Trophoblast cell (in vitro differentiated cells and primary cell): ENCODE measurements around the gene NUTM1.
A peak's percentile ranks its signal among the peaks of the same experiment; 100 is the strongest.

Experiments
- DNase-seq, 2 donors: peaks; one replicate each; pipeline ENCODE4 v3.0.0-alpha.2; 2016
- H2AFZ ChIP-seq: 2 replicates; pipeline ENCODE4 v1.6.1; 2013; ENCODE audit warnings: low read length, moderate library complexity, mild to moderate bottlenecking; ENCODE audit not compliant: insufficient read depth, poor library complexity
- H2AK5ac ChIP-seq: 2 replicates; pipeline ENCODE4 v1.6.1; 2013; ENCODE audit warnings: mild to moderate bottlenecking, low read length
- H2BK120ac ChIP-seq: 2 replicates; pipeline ENCODE4 v1.6.1; 2013; ENCODE audit warnings: low read length, mild to moderate bottlenecking, moderate library complexity; ENCODE audit not compliant: insufficient read depth, poor library complexity
- H2BK12ac ChIP-seq: 2 replicates; pipeline ENCODE4 v1.6.1; 2013; ENCODE audit warnings: mild to moderate bottlenecking, low read length, moderate library complexity
- H2BK5ac ChIP-seq: 2 replicates; pipeline ENCODE4 v1.6.1; 2013; ENCODE audit warnings: low read length, low read depth, moderate library complexity, mild to moderate bottlenecking; ENCODE audit not compliant: poor library complexity
- H3K14ac ChIP-seq: 2 replicates; pipeline ENCODE4 v1.6.1; 2013; ENCODE audit warnings: mild to moderate bottlenecking, low read length
- H3K18ac ChIP-seq: 2 replicates; pipeline ENCODE4 v1.6.1; 2013; ENCODE audit warnings: mild to moderate bottlenecking, low read length
- H3K23ac ChIP-seq: 2 replicates; pipeline ENCODE4 v1.6.1; 2013; ENCODE audit warnings: low read length
- H3K27ac ChIP-seq: 2 replicates; pipeline ENCODE4 v1.5.1; 2013; ENCODE audit warnings: low read depth, mild to moderate bottlenecking, inconsistent platforms, low read length, moderate library complexity
- H3K27me3 ChIP-seq: 2 replicates; pipeline ENCODE4 v1.6.1; 2013; ENCODE audit warnings: inconsistent platforms, mild to moderate bottlenecking, low read length, moderate library complexity; ENCODE audit not compliant: insufficient read depth
- H3K36me3 ChIP-seq, 2 experiments: 1 replicate in 1 of 2; 2 replicates in 1 of 2; pipeline ENCODE4 v1.6.1; 2013; ENCODE audit warnings: low read length in 2 of 2, mild to moderate bottlenecking in 2 of 2, moderate library complexity in 1 of 2; ENCODE audit not compliant: insufficient read depth in 2 of 2, control insufficient read depth in 1 of 2
- H3K4ac ChIP-seq: 2 replicates; pipeline ENCODE4 v1.6.1; 2013; ENCODE audit warnings: low read depth, mild to moderate bottlenecking, low read length, moderate library complexity
- H3K4me1 ChIP-seq, 2 experiments: 1 replicate in 1 of 2; 2 replicates in 1 of 2; pipeline ENCODE4 v1.6.1; 2013; ENCODE audit warnings: low read length in 2 of 2, mild to moderate bottlenecking in 2 of 2, moderate library complexity in 1 of 2; ENCODE audit not compliant: insufficient read depth in 2 of 2, control insufficient read depth in 1 of 2
- H3K4me2 ChIP-seq: 2 replicates; pipeline ENCODE4 v1.6.1; 2013; ENCODE audit warnings: inconsistent platforms, mild to moderate bottlenecking, low read length, moderate library complexity
- H3K4me3 ChIP-seq: 2 replicates; pipeline ENCODE4 v1.5.1; 2013; ENCODE audit warnings: mild to moderate bottlenecking, low read depth, low read length, inconsistent platforms
- H3K79me1 ChIP-seq: one replicate; pipeline ENCODE4 v1.6.1; 2013; ENCODE audit warnings: low read length
- H3K79me2 ChIP-seq: 2 replicates; pipeline ENCODE4 v1.6.1; 2013; ENCODE audit warnings: low read length, mild to moderate bottlenecking; ENCODE audit not compliant: control insufficient read depth, insufficient read depth, poor library complexity
- H3K9ac ChIP-seq: 2 replicates; pipeline ENCODE4 v1.6.1; 2013; ENCODE audit warnings: mild to moderate bottlenecking, low read length
- H3K9me3 ChIP-seq: 2 replicates; pipeline ENCODE4 v1.6.1; 2013; ENCODE audit warnings: low read depth, mild to moderate bottlenecking, control low read depth, inconsistent platforms, low read length; ENCODE audit not compliant: insufficient read depth
- H4K12ac ChIP-seq: 2 replicates; pipeline ENCODE4 v1.6.1; 2013; ENCODE audit warnings: low read depth, mild to moderate bottlenecking, low read length, moderate library complexity
- H4K8ac ChIP-seq: 2 replicates; pipeline ENCODE4 v1.6.1; 2013; ENCODE audit warnings: low read depth, mild to moderate bottlenecking, low read length, moderate library complexity
- H4K91ac ChIP-seq: one replicate; pipeline ENCODE4 v1.6.1; 2013; ENCODE audit warnings: low read depth, mild to moderate bottlenecking, low read length, moderate library complexity
- WGBS: extraction: QIAGEN DNeasy Blood & Tissue Kit; methylation state at CpG from one replicate; pipeline ENCODE4 v1.1.7; 2013; ENCODE audit warnings: missing lambda C conversion rate; ENCODE audit not compliant: insufficient read length, insufficient coverage; ENCODE audit errors: extremely low coverage; 5-methylcytosine and 5-hydroxymethylcytosine counted together

Gene NUTM1

DNA sequence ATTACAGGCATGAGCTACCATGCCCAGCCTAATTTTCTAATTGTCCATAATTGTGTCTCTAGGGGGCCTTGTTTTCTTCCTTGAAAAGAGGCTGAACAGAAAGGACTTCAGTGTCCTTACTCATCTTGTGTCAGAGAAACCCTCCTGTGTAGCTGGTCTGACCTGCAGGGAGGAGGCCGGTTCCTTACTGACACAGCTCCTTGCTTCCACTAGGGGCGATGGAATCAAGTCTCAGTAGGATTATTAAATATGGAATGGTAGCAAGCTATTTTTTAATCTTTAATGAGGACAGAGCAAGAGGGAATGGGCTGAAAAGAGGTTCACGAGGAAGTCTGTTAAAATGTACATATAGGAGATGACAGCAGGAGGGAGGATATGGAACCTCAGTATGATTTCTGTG is 15.3 kb downstream of the NUTM1 start:
- Histone ChIP-seq H3K4me2 (no peak overlapping the region), H3K4me1 (peaks cover 11% of the 10 kb centered on the region in 2 experiments), H3K14ac (no peak overlapping the region), H3K4ac (no peak overlapping the region), H3K79me1 (peaks cover 3% of the 10 kb centered on the region), H3K18ac (no peak overlapping the region), H2BK120ac (no peak overlapping the region), H3K9ac (no peak overlapping the region), H3K79me2 (no peaks in the 10 kb centered on the region), H4K91ac (no peak overlapping the region), H3K27ac (no peak overlapping the region), H2BK12ac (no peak overlapping the region), H2AFZ (no peak overlapping the region), H3K27me3 (no peaks in the 10 kb centered on the region), H4K12ac (no peak overlapping the region), H3K4me3 (no peak overlapping the region), H2BK5ac (no peak overlapping the region), H2AK5ac (no peak overlapping the region), H3K23ac (no peak overlapping the region), H3K36me3 (peaks cover 28 to 53% of the 10 kb centered on the region in 2 experiments), H4K8ac (no peak overlapping the region), H3K9me3 (no peaks in the 10 kb centered on the region)
- DNase-seq = no peak
- no CpG with 5 or more reads among the region's 3 CpGs for WGBS

GRCh38 chr15:34358948-34359347 is 15.8 kb downstream of the NUTM1 start:
- H3K18ac ChIP-seq = no peak overlapping the region
- H3K36me3 ChIP-seq = peaks cover 30 to 57% of the 10 kb centered on the region in 2 experiments
- no peaks in the 10 kb centered on the region for H3K79me2 ChIP-seq
- H3K9me3 ChIP-seq = no peaks in the 10 kb centered on the region
- no peak overlapping the region for H4K12ac ChIP-seq
- no peak for DNase-seq
- no peak overlapping the region for H3K23ac ChIP-seq
- no peak overlapping the region for H3K9ac ChIP-seq
- H2BK12ac ChIP-seq = no peak overlapping the region
- no peak overlapping the region for H3K27ac ChIP-seq
- peaks cover 11% of the 10 kb centered on the region in 2 experiments for H3K4me1 ChIP-seq
- H2AFZ ChIP-seq = no peak overlapping the region
- no peak overlapping the region for H4K8ac ChIP-seq
- H3K27me3 ChIP-seq = no peaks in the 10 kb centered on the region
- H2BK120ac ChIP-seq = no peak overlapping the region
- no peak overlapping the region for H3K4me2 ChIP-seq
- H2BK5ac ChIP-seq = no peak overlapping the region
- peaks cover 3% of the 10 kb centered on the region for H3K79me1 ChIP-seq
- H3K4me3 ChIP-seq = no peak overlapping the region
- no peak overlapping the region for H3K14ac ChIP-seq
- H2AK5ac ChIP-seq = no peak overlapping the region
- no peak overlapping the region for H3K4ac ChIP-seq
- no CpG with 5 or more reads among the region's 4 CpGs for WGBS
- no peak overlapping the region for H4K91ac ChIP-seq

GRCh38 chr15:34359416-34359815 is 16.3 kb downstream of the NUTM1 start:
- Histone ChIP-seq H3K18ac (no peak overlapping the region), H3K79me1 (peaks cover 3% of the 10 kb centered on the region), H4K91ac (no peak overlapping the region), H3K14ac (no peak overlapping the region), H4K8ac (no peak overlapping the region), H3K23ac (no peak overlapping the region), H3K9ac (peak overlapping the region; percentile 21), H3K27me3 (no peaks in the 10 kb centered on the region), H3K4me1 (peaks cover 11% of the 10 kb centered on the region in 2 experiments), H2BK120ac (no peak overlapping the region), H3K4me3 (no peak overlapping the region), H2BK12ac (no peak overlapping the region), H2BK5ac (no peak overlapping the region), H3K4me2 (no peak overlapping the region), H3K9me3 (no peaks in the 10 kb centered on the region), H2AK5ac (no peak overlapping the region), H3K27ac (no peak overlapping the region), H3K79me2 (no peaks in the 10 kb centered on the region), H2AFZ (no peak overlapping the region), H3K4ac (no peak overlapping the region), H4K12ac (no peak overlapping the region), H3K36me3 (peaks cover 32 to 60% of the 10 kb centered on the region in 2 experiments)
- DNase-seq = no peak
- no CpG with 5 or more reads among the region's 3 CpGs for WGBS

GRCh38 chr15:34360298-34360697 is 17.2 kb downstream of the NUTM1 start:
- no peak overlapping the region for H2BK120ac ChIP-seq
- H3K36me3 ChIP-seq = peaks cover 32 to 57% of the 10 kb centered on the region in 2 experiments

More at GRCh38 chr15:34360298-34360697, 17.2 kb downstream of the NUTM1 start:
- no peaks in the 10 kb centered on the region for H3K79me2 ChIP-seq
- H2AK5ac ChIP-seq = no peak overlapping the region
- H3K4me1 ChIP-seq = peaks cover 13% of the 10 kb centered on the region in 2 experiments
- peak overlapping the region; percentile 18 for H3K18ac ChIP-seq
- no peak overlapping the region for H3K27ac ChIP-seq
- H4K8ac ChIP-seq = no peak overlapping the region
- WGBS = no CpG with 5 or more reads among the region's 1 CpG
- no peak overlapping the region for H4K12ac ChIP-seq
- no peak overlapping the region for H3K4me3 ChIP-seq
- H3K23ac ChIP-seq = no peak overlapping the region
- H4K91ac ChIP-seq = peak overlapping the region; percentile 33
- no peak overlapping the region for H2BK12ac ChIP-seq
- no peak overlapping the region for H2BK5ac ChIP-seq
- H3K27me3 ChIP-seq = no peaks in the 10 kb centered on the region
- H3K9me3 ChIP-seq = no peaks in the 10 kb centered on the region
- H3K4me2 ChIP-seq = peak overlapping the region; percentile 22
- peak; percentile 95 to 97 for DNase-seq
- H3K4ac ChIP-seq = no peak overlapping the region
- no peak overlapping the region for H3K9ac ChIP-seq
- no peak overlapping the region for H3K14ac ChIP-seq
- peaks cover 3% of the 10 kb centered on the region for H3K79me1 ChIP-seq
- H2AFZ ChIP-seq = no peak overlapping the region
